Measurements from ENCODE around the gene CHAT.

GRCh38 chr10:49595003-49595712 lies 18.7 kb upstream of the CHAT start:
- TF ChIP-seq CTCF (IDR thresholded peaks at IDR 0.05) (no peak), POLR2A (IDR thresholded peaks at IDR 0.05) (no peak), POLR2AphosphoS5 (IDR thresholded peaks at IDR 0.05) (no peak)
